Cardiac muscle cell (in vitro differentiated cells and primary cell): Measurements from ENCODE around the gene RSPH6A. TPM values are rescaled to one million over a fixed set of nuclear protein-coding genes. Genes with fewer than 3 reads are reported as not detected.

Experiments used
- DNase-seq, 2 donors: peaks; one replicate each; pipeline versions ENCODE4 v3.0.0 to v3.0.0-alpha.2; 2010 to 2017; ENCODE audit warnings: low read depth in 1 of 2, low spot score in 1 of 2
- H3K27ac ChIP-seq: fragments of 200-600 bp; sonication (generic); 2 replicates; pipeline ENCODE4 v1.5.1; 2016
- H3K27me3 ChIP-seq: fragments of 200-600 bp; sonication (generic); 2 replicates; pipeline ENCODE4 v1.6.0; 2016; ENCODE audit warnings: control low read depth
- H3K36me3 ChIP-seq: fragments of 200-600 bp; sonication (generic); 2 replicates; pipeline ENCODE4 v1.5.1; 2016; ENCODE audit warnings: control low read depth
- H3K4me1 ChIP-seq: fragments of 200-600 bp; sonication (generic); 2 replicates; pipeline ENCODE4 v1.8.1; 2017; ENCODE audit warnings: low read depth, mild to moderate bottlenecking, mixed run types
- H3K4me3 ChIP-seq: fragments of 200-600 bp; sonication (generic); 2 replicates; pipeline ENCODE4 v1.5.1; 2016; ENCODE audit warnings: mild to moderate bottlenecking
- H3K9me3 ChIP-seq: fragments of 200-600 bp; sonication (generic); 2 replicates; pipeline ENCODE4 v1.5.1; 2017; ENCODE audit warnings: low read depth, mild to moderate bottlenecking, control low read depth
- polyA plus RNA-seq: library from polyadenylated mRNA; unstranded; fragments of >200 nt; fragmentation: Nextera tagmentation; extraction: Ambion mirVana; gene quantifications from 2 replicates; pipeline ENCODE4 v1.2.1, GENCODE V29; 2016
- total RNA-seq: library from RNA; depleted of rRNA; stranded (reverse); fragments of >200 nt; gene quantifications from 2 replicates; pipeline ENCODE4 v1.2.3, GENCODE V29; 2016
- TF ChIP-seq, protein P1 (sequence below): IDR thresholded peaks from 2 replicates; pipeline ENCODE4 v1.5.1; 2012; ENCODE audit warnings: low read depth, mild to moderate bottlenecking, low read length

The RSPH6A gene
- total and polyA plus RNA-seq, 2 experiments from 2014 or later: 0.27 to 0.45 TPM

DNA sequence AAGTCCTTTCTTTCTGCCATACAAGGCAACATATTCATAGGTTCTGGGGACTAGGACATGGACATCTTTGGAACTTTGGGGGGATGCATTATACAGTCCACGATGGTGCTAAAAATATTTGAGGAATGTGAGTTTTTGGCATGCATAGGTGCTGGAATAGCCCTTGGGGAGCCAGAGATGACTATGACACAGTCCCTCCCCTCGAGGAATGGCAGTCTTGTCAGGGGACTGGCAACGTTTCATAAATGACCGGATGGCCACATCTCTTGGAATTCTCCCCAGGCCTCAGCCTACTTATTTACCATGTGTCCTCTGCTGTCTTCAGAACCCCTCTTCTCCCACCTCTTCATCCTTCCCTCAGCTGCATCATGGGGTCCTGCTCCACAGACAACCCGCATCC, 68.2 kb downstream of the RSPH6A start:
- H3K27me3 ChIP-seq: no peaks in the 10 kb centered on the region
- DNase-seq: no peak
- H3K4me3 ChIP-seq: no peak overlapping the region
- no peak overlapping the region for H3K27ac ChIP-seq
- H3K9me3 ChIP-seq: no peaks in the 10 kb centered on the region
- peaks cover 7% of the 10 kb centered on the region for H3K4me1 ChIP-seq
- H3K36me3 ChIP-seq: no peaks in the 10 kb centered on the region
- TF ChIP-seq, protein P1, sequence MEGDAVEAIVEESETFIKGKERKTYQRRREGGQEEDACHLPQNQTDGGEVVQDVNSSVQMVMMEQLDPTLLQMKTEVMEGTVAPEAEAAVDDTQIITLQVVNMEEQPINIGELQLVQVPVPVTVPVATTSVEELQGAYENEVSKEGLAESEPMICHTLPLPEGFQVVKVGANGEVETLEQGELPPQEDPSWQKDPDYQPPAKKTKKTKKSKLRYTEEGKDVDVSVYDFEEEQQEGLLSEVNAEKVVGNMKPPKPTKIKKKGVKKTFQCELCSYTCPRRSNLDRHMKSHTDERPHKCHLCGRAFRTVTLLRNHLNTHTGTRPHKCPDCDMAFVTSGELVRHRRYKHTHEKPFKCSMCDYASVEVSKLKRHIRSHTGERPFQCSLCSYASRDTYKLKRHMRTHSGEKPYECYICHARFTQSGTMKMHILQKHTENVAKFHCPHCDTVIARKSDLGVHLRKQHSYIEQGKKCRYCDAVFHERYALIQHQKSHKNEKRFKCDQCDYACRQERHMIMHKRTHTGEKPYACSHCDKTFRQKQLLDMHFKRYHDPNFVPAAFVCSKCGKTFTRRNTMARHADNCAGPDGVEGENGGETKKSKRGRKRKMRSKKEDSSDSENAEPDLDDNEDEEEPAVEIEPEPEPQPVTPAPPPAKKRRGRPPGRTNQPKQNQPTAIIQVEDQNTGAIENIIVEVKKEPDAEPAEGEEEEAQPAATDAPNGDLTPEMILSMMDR: no peak

Other genes starting within 250 kb of the RSPH6A start
- gene OPA3, start 230.5 kb downstream of the RSPH6A start, total RNA-seq: 13.2 and 13.7 TPM in 2 replicates
- gene OPA3, start 230.5 kb downstream of the RSPH6A start, polyA plus RNA-seq: 14.8 and 26.7 TPM in 2 replicates
- gene GPR4, start 213.1 kb downstream of the RSPH6A start, total RNA-seq: 0.14 TPM in 1 of 2 replicates, not detected in the other
- gene GPR4, start 213.1 kb downstream of the RSPH6A start, polyA plus RNA-seq: 0.14 TPM in 1 of 2 replicates, not detected in the other
- 24.7 and 41.0 TPM in 2 replicates for gene EML2, start 175.9 kb downstream of the RSPH6A start, total RNA-seq
- gene EML2, start 175.9 kb downstream of the RSPH6A start, polyA plus RNA-seq: 26.2 and 39.7 TPM in 2 replicates
- gene GIPR, start 147.1 kb downstream of the RSPH6A start, total RNA-seq: 10.8 and 23.6 TPM in 2 replicates
- gene GIPR, start 147.1 kb downstream of the RSPH6A start, polyA plus RNA-seq: 12.8 and 14.9 TPM in 2 replicates
- 258 and 298 TPM in 2 replicates for gene SNRPD2, start 123.4 kb downstream of the RSPH6A start, total RNA-seq
- 696 and 731 TPM in 2 replicates for gene SNRPD2, start 123.4 kb downstream of the RSPH6A start, polyA plus RNA-seq
- 22.2 and 31.1 TPM in 2 replicates for gene QPCTL, start 122.6 kb downstream of the RSPH6A start, total RNA-seq
- gene QPCTL, start 122.6 kb downstream of the RSPH6A start, polyA plus RNA-seq: 12.3 and 14.6 TPM in 2 replicates
- gene FBXO46, start 84.4 kb downstream of the RSPH6A start, total RNA-seq: 34.8 and 48.2 TPM in 2 replicates
- gene FBXO46, start 84.4 kb downstream of the RSPH6A start, polyA plus RNA-seq: 39.3 and 42.5 TPM in 2 replicates
- 0.11 and 0.33 TPM in 2 replicates for gene MEIOSIN, start 81.9 kb downstream of the RSPH6A start, total RNA-seq
- 0.07 and 0.18 TPM in 2 replicates for gene MEIOSIN, start 81.9 kb downstream of the RSPH6A start, polyA plus RNA-seq
- 78.8 and 88.2 TPM in 2 replicates for gene SIX5, start 46.1 kb downstream of the RSPH6A start, total RNA-seq
- 40.4 and 41.1 TPM in 2 replicates for gene SIX5, start 46.1 kb downstream of the RSPH6A start, polyA plus RNA-seq
- 92.7 and 142 TPM in 2 replicates for gene DMPK, start 32.8 kb downstream of the RSPH6A start, total RNA-seq
- gene DMPK, start 32.8 kb downstream of the RSPH6A start, polyA plus RNA-seq: 94.9 and 98.7 TPM in 2 replicates
- 65.1 and 112 TPM in 2 replicates for gene DMWD, start 22.5 kb downstream of the RSPH6A start, total RNA-seq
- 138 and 163 TPM in 2 replicates for gene DMWD, start 22.5 kb downstream of the RSPH6A start, polyA plus RNA-seq
- 43.2 and 78.7 TPM in 2 replicates for gene SYMPK, start 47.8 kb upstream of the RSPH6A start, total RNA-seq
- gene SYMPK, start 47.8 kb upstream of the RSPH6A start, polyA plus RNA-seq: 66.6 and 76.4 TPM in 2 replicates
- gene FOXA3, start 49.0 kb upstream of the RSPH6A start, total RNA-seq: 0.49 and 1.6 TPM in 2 replicates
- gene FOXA3, start 49.0 kb upstream of the RSPH6A start, polyA plus RNA-seq: 1.3 and 1.9 TPM in 2 replicates
- gene IRF2BP1, start 70.8 kb upstream of the RSPH6A start, total RNA-seq: 59.6 and 71.8 TPM in 2 replicates
- gene IRF2BP1, start 70.8 kb upstream of the RSPH6A start, polyA plus RNA-seq: 14.5 and 21.7 TPM in 2 replicates
- 6.8 and 7.3 TPM in 2 replicates for gene MYPOP, start 87.3 kb upstream of the RSPH6A start, total RNA-seq
- gene MYPOP, start 87.3 kb upstream of the RSPH6A start, polyA plus RNA-seq: 2.0 and 2.3 TPM in 2 replicates
- gene NANOS2, start 99.5 kb upstream of the RSPH6A start, total RNA-seq: not detected in 2 replicates
- not detected in 2 replicates for gene NANOS2, start 99.5 kb upstream of the RSPH6A start, polyA plus RNA-seq
- gene NOVA2, start 158.6 kb upstream of the RSPH6A start, total RNA-seq: 0.35 and 0.71 TPM in 2 replicates
- gene NOVA2, start 158.6 kb upstream of the RSPH6A start, polyA plus RNA-seq: 0.17 and 0.42 TPM in 2 replicates
- gene CCDC61, start 180.2 kb upstream of the RSPH6A start, total RNA-seq: 4.9 and 8.8 TPM in 2 replicates
- 5.2 and 5.8 TPM in 2 replicates for gene CCDC61, start 180.2 kb upstream of the RSPH6A start, polyA plus RNA-seq
- gene PGLYRP1, start 207.7 kb upstream of the RSPH6A start, total RNA-seq: not detected in 2 replicates
- gene PGLYRP1, start 207.7 kb upstream of the RSPH6A start, polyA plus RNA-seq: 0.20 TPM in 1 of 2 replicates, not detected in the other
- gene IGFL4, start 225.7 kb upstream of the RSPH6A start, total RNA-seq: 0.21 and 0.25 TPM in 2 replicates
- 0.26 and 0.67 TPM in 2 replicates for gene IGFL4, start 225.7 kb upstream of the RSPH6A start, polyA plus RNA-seq